ENCODE measurements around the gene SPEG. TPM values are rescaled to one million over a fixed set of nuclear protein-coding genes. Genes with fewer than 3 reads are reported as not detected.

SPEG gene
- total RNA-seq, 2 donors from 2014 or later: 23.1 to 29.8 TPM

- Histone ChIP-seq H3K9me3 (ENCODE audit: control insufficient read depth, low read length) (no peaks in the 10 kb centered on the region), H3K27me3 (ENCODE audit: control insufficient read depth, insufficient read depth, low read length, poor library complexity, severe bottlenecking) (peaks cover 59% of the 10 kb centered on the region), H3K27ac (ENCODE audit: low read depth, low read length) (no peak overlapping the region), H3K4me3 (ENCODE audit: low read length) (no peak overlapping the region), H3K9ac (ENCODE audit: extremely low read depth, low read length, poor library complexity, severe bottlenecking) (no peak overlapping the region), H3K4me1 (ENCODE audit: control insufficient read depth, insufficient read depth, low read length) (peaks cover 4% of the 10 kb centered on the region), H3K36me3 (ENCODE audit: control insufficient read depth, insufficient read depth, low read length) (no peaks in the 10 kb centered on the region)
- no peak overlapping the region for H3K4me3 Mint-ChIP-seq
- H3K27ac Mint-ChIP-seq: no peak overlapping the region
- TF ChIP-seq CTCF (conservative IDR thresholded peaks at IDR 0.05): no peak
- no peaks in the 10 kb centered on the region for H3K9me3 Mint-ChIP-seq
- 93 to 98% methylated on average over 6 to 10 of the region's 10 CpGs for WGBS, 2 experiments (ENCODE audit: insufficient coverage in 1 of 2, insufficient read length in 1 of 2)
- no peaks in the 10 kb centered on the region for H3K4me1 Mint-ChIP-seq
- H3K36me3 Mint-ChIP-seq (ENCODE audit: low read depth): no peaks in the 10 kb centered on the region
- H3K27me3 Mint-ChIP-seq (ENCODE audit: insufficient read depth): peaks cover 74% of the 10 kb centered on the region
- no peak for DNase-seq
Observed at GRCh38 chr2:219490600-219491130, 56.0 kb downstream of the SPEG start.

- no peak overlapping the region for H3K4me3 Mint-ChIP-seq
- no peak for TF ChIP-seq CTCF (conservative IDR thresholded peaks at IDR 0.05)
- H3K27me3 ChIP-seq (ENCODE audit: control insufficient read depth, insufficient read depth, low read length, poor library complexity, severe bottlenecking): peaks cover 59% of the 10 kb centered on the region
- 85 to 94% methylated on average over 9 to 14 of the region's 14 CpGs for WGBS, 2 experiments (ENCODE audit: insufficient coverage in 1 of 2, insufficient read length in 1 of 2)
- no peak overlapping the region for H3K27ac ChIP-seq (ENCODE audit: low read depth, low read length)
- peaks cover under 1% of the 10 kb centered on the region for H3K4me1 Mint-ChIP-seq
- H3K27ac Mint-ChIP-seq: no peak overlapping the region
- no peak overlapping the region for H3K4me3 ChIP-seq (ENCODE audit: low read length)
- peaks cover 74% of the 10 kb centered on the region for H3K27me3 Mint-ChIP-seq (ENCODE audit: insufficient read depth)
- H3K4me1 ChIP-seq (ENCODE audit: control insufficient read depth, insufficient read depth, low read length): peaks cover 4% of the 10 kb centered on the region
- no peak overlapping the region for H3K9ac ChIP-seq (ENCODE audit: extremely low read depth, low read length, poor library complexity, severe bottlenecking)
- no peaks in the 10 kb centered on the region for H3K9me3 Mint-ChIP-seq
- H3K36me3 ChIP-seq (ENCODE audit: control insufficient read depth, insufficient read depth, low read length): no peaks in the 10 kb centered on the region
- H3K9me3 ChIP-seq (ENCODE audit: control insufficient read depth, low read length): no peaks in the 10 kb centered on the region
- no peaks in the 10 kb centered on the region for H3K36me3 Mint-ChIP-seq (ENCODE audit: low read depth)
- no peak for DNase-seq
Observed at GRCh38 chr2:219491278-219491963, 56.8 kb downstream of the SPEG start.

GRCh38 chr2:219492575-219492974 is 57.9 kb downstream of the SPEG start:
- peaks cover 3% of the 10 kb centered on the region for H3K4me1 Mint-ChIP-seq
- Histone ChIP-seq H3K27ac (ENCODE audit: low read depth, low read length) (no peak overlapping the region), H3K9me3 (ENCODE audit: control insufficient read depth, low read length) (no peaks in the 10 kb centered on the region), H3K27me3 (ENCODE audit: control insufficient read depth, insufficient read depth, low read length, poor library complexity, severe bottlenecking) (peaks cover 59% of the 10 kb centered on the region), H3K9ac (ENCODE audit: extremely low read depth, low read length, poor library complexity, severe bottlenecking) (no peak overlapping the region), H3K36me3 (ENCODE audit: control insufficient read depth, insufficient read depth, low read length) (no peaks in the 10 kb centered on the region), H3K4me1 (ENCODE audit: control insufficient read depth, insufficient read depth, low read length) (peaks cover 7% of the 10 kb centered on the region), H3K4me3 (ENCODE audit: low read length) (no peak overlapping the region)
- 64 to 81% methylated on average over 9 to 20 of the region's 20 CpGs for WGBS, 2 experiments (ENCODE audit: insufficient coverage in 1 of 2, insufficient read length in 1 of 2)
- TF ChIP-seq CTCF (conservative IDR thresholded peaks at IDR 0.05): peak; percentile 80
- H3K27ac Mint-ChIP-seq: no peak overlapping the region
- no peak overlapping the region for H3K4me3 Mint-ChIP-seq
- no peaks in the 10 kb centered on the region for H3K36me3 Mint-ChIP-seq (ENCODE audit: low read depth)
- peak; percentile 92 for DNase-seq
- H3K27me3 Mint-ChIP-seq (ENCODE audit: insufficient read depth): peaks cover 74% of the 10 kb centered on the region
- no peaks in the 10 kb centered on the region for H3K9me3 Mint-ChIP-seq
